ENCODE results near the gene PCDH9. TPM values are rescaled to one million over a fixed set of nuclear protein-coding genes. Genes with fewer than 3 reads are reported as not detected.

The PCDH9 gene
- total and polyA plus RNA-seq, 12 donors = 2.9 to 32.0 (median 15.4) TPM

DNA sequence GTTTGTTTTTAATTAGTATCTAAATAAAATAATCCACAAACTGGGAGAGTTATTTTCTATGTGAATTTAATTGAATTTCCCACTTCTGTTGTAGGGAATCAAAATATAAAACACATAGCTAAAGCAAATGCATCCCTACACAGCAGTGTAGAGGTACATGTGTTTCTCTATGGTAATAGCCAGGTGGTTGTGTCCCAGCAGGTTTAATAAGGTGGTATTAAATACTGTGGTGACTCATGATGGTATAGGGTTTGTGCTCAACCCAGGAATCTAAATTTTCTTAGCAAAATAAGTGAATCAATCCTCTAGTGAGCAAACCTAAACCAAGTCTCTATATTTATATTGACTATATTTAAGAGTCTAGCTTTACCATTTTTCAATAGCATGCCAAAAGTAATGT lies 30.0 kb downstream of the PCDH9 start:
- TF ChIP-seq, protein P1, sequence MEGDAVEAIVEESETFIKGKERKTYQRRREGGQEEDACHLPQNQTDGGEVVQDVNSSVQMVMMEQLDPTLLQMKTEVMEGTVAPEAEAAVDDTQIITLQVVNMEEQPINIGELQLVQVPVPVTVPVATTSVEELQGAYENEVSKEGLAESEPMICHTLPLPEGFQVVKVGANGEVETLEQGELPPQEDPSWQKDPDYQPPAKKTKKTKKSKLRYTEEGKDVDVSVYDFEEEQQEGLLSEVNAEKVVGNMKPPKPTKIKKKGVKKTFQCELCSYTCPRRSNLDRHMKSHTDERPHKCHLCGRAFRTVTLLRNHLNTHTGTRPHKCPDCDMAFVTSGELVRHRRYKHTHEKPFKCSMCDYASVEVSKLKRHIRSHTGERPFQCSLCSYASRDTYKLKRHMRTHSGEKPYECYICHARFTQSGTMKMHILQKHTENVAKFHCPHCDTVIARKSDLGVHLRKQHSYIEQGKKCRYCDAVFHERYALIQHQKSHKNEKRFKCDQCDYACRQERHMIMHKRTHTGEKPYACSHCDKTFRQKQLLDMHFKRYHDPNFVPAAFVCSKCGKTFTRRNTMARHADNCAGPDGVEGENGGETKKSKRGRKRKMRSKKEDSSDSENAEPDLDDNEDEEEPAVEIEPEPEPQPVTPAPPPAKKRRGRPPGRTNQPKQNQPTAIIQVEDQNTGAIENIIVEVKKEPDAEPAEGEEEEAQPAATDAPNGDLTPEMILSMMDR (IDR thresholded peaks at IDR 0.05) = no peak
- H3K4me1 ChIP-seq = peaks cover 0 to 6% (median 3%) of the 10 kb centered on the region in 9 donors
- ATAC-seq (no peak), DNase-seq (no peak)
- no peaks in the 10 kb centered on the region for H3K36me3 ChIP-seq
- intact Hi-C loops (cut with DNase I) = no loop called here
- no peaks in the 10 kb centered on the region for H3K27me3 ChIP-seq
- no peak overlapping the region for H3K4me3 ChIP-seq
- H3K9me3 ChIP-seq = no peaks in the 10 kb centered on the region
- H3K27ac ChIP-seq = no peak overlapping the region

DNA sequence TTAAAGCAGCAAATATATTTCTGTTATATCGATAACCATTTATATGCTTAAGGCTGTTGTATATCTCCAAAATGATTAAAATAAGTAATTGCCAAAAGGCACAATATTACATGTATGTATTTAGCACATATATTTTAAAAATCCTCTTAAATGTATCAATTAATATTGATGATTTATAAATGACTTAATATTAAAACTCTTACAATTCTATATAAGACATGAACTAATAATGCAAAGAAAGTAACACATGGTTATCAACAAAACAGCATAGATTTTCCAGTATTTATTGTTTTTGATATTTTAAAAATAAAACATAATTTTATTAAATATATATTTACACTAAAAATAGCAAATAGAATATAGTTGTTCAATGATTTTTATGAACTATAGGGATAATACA lies 32.4 kb downstream of the PCDH9 start:
- no peak overlapping the region for H3K27ac ChIP-seq
- H3K27me3 ChIP-seq = no peaks in the 10 kb centered on the region
- TF ChIP-seq, protein P1 (IDR thresholded peaks at IDR 0.05) = no peak
- WGBS, 2 donors = 94 to 98% methylated on average over 1 of the region's 1 CpG
- peaks cover 0 to 3% (median 0%) of the 10 kb centered on the region in 9 donors for H3K4me1 ChIP-seq
- ATAC-seq (no peak), DNase-seq (no peak)
- no peaks in the 10 kb centered on the region for H3K36me3 ChIP-seq
- H3K4me3 ChIP-seq = no peak overlapping the region
- no peaks in the 10 kb centered on the region for H3K9me3 ChIP-seq
- intact Hi-C loops (cut with DNase I) = no loop called here

DNA sequence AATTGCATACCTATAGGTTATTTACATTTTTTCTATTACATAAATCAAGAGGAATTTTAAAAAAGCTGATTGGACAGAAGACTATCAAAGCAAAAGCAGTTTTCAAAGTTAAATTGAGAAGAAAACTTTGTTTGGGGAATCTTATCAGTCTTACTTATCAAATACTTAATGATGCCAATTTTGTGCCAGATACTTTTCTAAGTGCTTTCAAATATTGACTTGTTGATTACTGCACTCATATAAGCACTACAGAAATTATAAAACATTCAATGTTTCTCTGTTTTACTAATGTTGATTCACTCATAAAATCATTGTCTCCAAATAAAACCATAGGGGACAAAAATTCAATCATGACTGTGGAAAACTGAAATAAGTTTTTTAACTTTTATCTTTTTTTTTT lies 36.2 kb downstream of the PCDH9 start:
- Histone ChIP-seq H3K9me3 (no peaks in the 10 kb centered on the region), H3K4me3 (no peak overlapping the region), H3K36me3 (no peaks in the 10 kb centered on the region), H3K27me3 (no peaks in the 10 kb centered on the region), H3K4me1 (peaks cover 0 to 3% (median 0%) of the 10 kb centered on the region in 9 donors), H3K27ac (no peak overlapping the region)
- intact Hi-C loops (cut with DNase I) = no loop called here
- DNase-seq (no peak), ATAC-seq (no peak)
- TF ChIP-seq, protein P1 (IDR thresholded peaks at IDR 0.05) = no peak

DNA sequence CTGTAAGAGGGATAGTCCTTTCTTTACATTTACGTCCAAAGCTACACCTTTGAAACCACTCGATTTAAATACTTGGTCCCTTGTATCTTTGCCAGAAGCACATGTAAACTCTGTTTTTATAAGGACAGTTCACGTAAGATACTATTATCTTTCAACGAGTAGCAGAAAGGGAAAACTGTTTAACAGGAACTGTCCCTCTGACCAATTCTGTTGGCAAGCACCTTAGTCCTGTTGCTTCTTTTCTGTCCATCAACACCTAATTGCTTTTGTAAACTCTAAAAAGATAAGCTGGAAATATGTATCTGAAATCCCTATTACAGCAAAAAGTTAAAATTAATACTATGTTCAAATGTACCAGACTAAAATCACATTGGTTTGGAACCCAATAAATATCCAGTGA lies 37.4 kb downstream of the PCDH9 start:
- TF ChIP-seq, protein P1 (IDR thresholded peaks at IDR 0.05) = no peak
- Histone ChIP-seq H3K36me3 (no peaks in the 10 kb centered on the region), H3K27ac (no peak overlapping the region), H3K4me3 (no peak overlapping the region), H3K4me1 (peaks cover 0 to 3% (median 0%) of the 10 kb centered on the region in 9 donors), H3K9me3 (no peaks in the 10 kb centered on the region), H3K27me3 (no peaks in the 10 kb centered on the region)
- intact Hi-C loops (cut with DNase I) = no loop called here
- 46 to 50% methylated on average over 4 of the region's 4 CpGs for WGBS, 2 donors
- ATAC-seq (no peak), DNase-seq (no peak)
